PC-9 (cell line): ENCODE results near the gene IKZF1. TPM values are rescaled to one million over a fixed set of nuclear protein-coding genes. Genes with fewer than 3 reads are reported as not detected.

Experiments used
- BruUV-seq: library from RNA; stranded (reverse); fragments of 400-500 nt; replicated peaks from 2 replicates; lab custom pipeline; 2021; lab: Mats Ljungman, UMichigan
- CTCF ChIA-PET: fragments of 300-600 bp; sonication (Branson Sonifier 250); formaldehyde crosslinking; loops from one replicate; lab custom pipeline; 2022; ENCODE audit warnings: antibody characterized with exemption; lab: Charles Lee
- POLR2A ChIA-PET: fragments of 300-600 bp; sonication (Branson Sonifier 250); formaldehyde crosslinking; loops from one replicate; lab custom pipeline; 2022; ENCODE audit warnings: antibody characterized with exemption; ENCODE audit not compliant: unreplicated experiment; lab: Charles Lee
- DNase-seq, 2 experiments: peaks; one replicate each; pipeline versions ENCODE4 v3.0.0 to v3.0.0-alpha.2; 2015 to 2022; ENCODE audit warnings: mixed read lengths in 1 of 2
- H2AFZ ChIP-seq: fragments of 200-600 bp; sonication (generic); 2 replicates; pipeline ENCODE4 v1.8.1; 2017; ENCODE audit warnings: antibody characterized with exemption
- H3F3A ChIP-seq: fragments of 200-600 bp; sonication (generic); 2 replicates; pipeline ENCODE4 v1.8.1; 2017; ENCODE audit warnings: antibody characterized with exemption, mild to moderate bottlenecking, low read depth; ENCODE audit not compliant: insufficient read depth
- H3K27ac ChIP-seq: fragments of 200-600 bp; sonication (generic); 2 replicates; pipeline ENCODE4 v1.6.1; 2016; ENCODE audit warnings: mixed run types
- H3K27me3 ChIP-seq: fragments of 200-600 bp; sonication (generic); 2 replicates; pipeline ENCODE4 v1.6.1; 2016; ENCODE audit warnings: low read depth, mixed run types; ENCODE audit not compliant: insufficient read depth
- H3K36me3 ChIP-seq: fragments of 200-600 bp; sonication (generic); 2 replicates; pipeline ENCODE4 v1.6.1; 2016; ENCODE audit warnings: low read depth, mixed run types
- H3K4me1 ChIP-seq: fragments of 200-600 bp; sonication (generic); replicated peaks from 2 replicates; pipeline ENCODE4 v1.6.1; 2016; ENCODE audit warnings: mixed run types; ENCODE audit not compliant: insufficient read depth
- H3K4me2 ChIP-seq: fragments of 200-600 bp; sonication (generic); 2 replicates; pipeline ENCODE4 v1.6.1; 2017; ENCODE audit warnings: mixed run types
- H3K4me3 ChIP-seq: fragments of 200-600 bp; sonication (generic); 2 replicates; pipeline ENCODE4 v1.6.1; 2016; ENCODE audit warnings: mixed run types
- H3K79me2 ChIP-seq: fragments of 200-600 bp; sonication (generic); 2 replicates; pipeline ENCODE4 v1.6.1; 2017; ENCODE audit warnings: low read depth, mixed run types
- H3K9me2 ChIP-seq: fragments of 200-600 bp; sonication (generic); 2 replicates; pipeline ENCODE4 v1.8.1; 2017; ENCODE audit warnings: mild to moderate bottlenecking; ENCODE audit not compliant: insufficient read depth
- H3K9me3 ChIP-seq: fragments of 200-600 bp; sonication (generic); 2 replicates; pipeline ENCODE4 v1.8.1; 2016; ENCODE audit warnings: low read depth; ENCODE audit not compliant: insufficient read depth
- H4K20me1 ChIP-seq: fragments of 200-600 bp; sonication (generic); 2 replicates; pipeline ENCODE4 v1.8.1; 2017; ENCODE audit not compliant: insufficient read depth
- CTCF ChIP-seq: fragments of 200-600 bp; sonication (generic); conservative IDR thresholded peaks from 2 replicates; pipeline ENCODE4 v1.6.1; 2017; ENCODE audit warnings: mixed run types, antibody characterized with exemption, mild to moderate bottlenecking, moderate library complexity
- EZH2 ChIP-seq: fragments of 200-600 bp; sonication (generic); IDR thresholded peaks from 2 replicates; pipeline ENCODE4 v1.8.0; 2017; ENCODE audit warnings: antibody characterized with exemption, low read depth
- intact Hi-C: fragments of 100-400 bp; cut with micrococcal nuclease; formaldehyde crosslinking; loops from one replicate; pipeline ENCODE4 v1.10.0; 2022; ENCODE audit not compliant: unreplicated experiment
- total RNA-seq: library from RNA; stranded (reverse); gene quantifications from 2 replicates; pipeline ENCODE4 v1.2.3, GENCODE V29; 2021

IKZF1 gene
- total RNA-seq, 1 experiment from 2014 or later, result not detected

- H4K20me1 ChIP-seq, result no peaks in the 10 kb centered on the region
- H3K79me2 ChIP-seq, result no peaks in the 10 kb centered on the region
- H3K9me2 ChIP-seq, result no peaks in the 10 kb centered on the region
- POLR2A ChIA-PET, result no interaction called here
- TF ChIP-seq EZH2, result no peak
- no peak for TF ChIP-seq CTCF
- peaks cover 95% of the 10 kb centered on the region for H3K27me3 ChIP-seq
- H3K9me3 ChIP-seq, result no peaks in the 10 kb centered on the region
- no peak overlapping the region for H3K27ac ChIP-seq
- no peak for DNase-seq
- H3K36me3 ChIP-seq, result no peaks in the 10 kb centered on the region
- intact Hi-C loops, result no loop called here
- H3F3A ChIP-seq, result no peaks in the 10 kb centered on the region
- H3K4me3 ChIP-seq, result no peak overlapping the region
- CTCF ChIA-PET, result no interaction called here
- no peak overlapping the region for H2AFZ ChIP-seq
- H3K4me2 ChIP-seq, result no peak overlapping the region
- BruUV-seq, result no TSS peak
- H3K4me1 ChIP-seq, result no peaks in the 10 kb centered on the region
Observed at GRCh38 chr7:50391386-50391785, 86.9 kb downstream of the IKZF1 start.

- Histone ChIP-seq H4K20me1 (no peaks in the 10 kb centered on the region), H3K4me2 (no peak overlapping the region), H3F3A (no peaks in the 10 kb centered on the region), H3K27me3 (peaks cover 96% of the 10 kb centered on the region), H3K36me3 (no peaks in the 10 kb centered on the region), H2AFZ (no peak overlapping the region), H3K79me2 (no peaks in the 10 kb centered on the region), H3K27ac (no peak overlapping the region), H3K9me3 (no peaks in the 10 kb centered on the region), H3K9me2 (no peaks in the 10 kb centered on the region), H3K4me1 (no peaks in the 10 kb centered on the region), H3K4me3 (no peak overlapping the region)
- intact Hi-C loops, result no loop called here
- TF ChIP-seq EZH2, result no peak
- TF ChIP-seq CTCF, result no peak
- BruUV-seq, result no TSS peak
- ChIA-PET CTCF (no interaction called here), POLR2A (no interaction called here)
- no peak for DNase-seq
Observed at GRCh38 chr7:50393076-50393475, 88.6 kb downstream of the IKZF1 start.

- Histone ChIP-seq H3K4me3 (no peak overlapping the region), H2AFZ (no peak overlapping the region), H3K4me2 (no peak overlapping the region), H3K27ac (no peak overlapping the region), H3K79me2 (no peaks in the 10 kb centered on the region), H4K20me1 (no peaks in the 10 kb centered on the region), H3K27me3 (peaks cover 96% of the 10 kb centered on the region), H3K9me3 (no peaks in the 10 kb centered on the region), H3K4me1 (no peaks in the 10 kb centered on the region), H3K9me2 (no peaks in the 10 kb centered on the region), H3F3A (no peaks in the 10 kb centered on the region), H3K36me3 (no peaks in the 10 kb centered on the region)
- CTCF ChIA-PET, result no interaction called here
- no peak for TF ChIP-seq CTCF
- no peak for TF ChIP-seq EZH2
- no peak for DNase-seq
- POLR2A ChIA-PET, result no interaction called here
- BruUV-seq, result no TSS peak
- intact Hi-C loops, result no loop called here
Observed at GRCh38 chr7:50393547-50394252, 89.2 kb downstream of the IKZF1 start.
